ENCODE results near the gene B3GNT9.

DNA sequence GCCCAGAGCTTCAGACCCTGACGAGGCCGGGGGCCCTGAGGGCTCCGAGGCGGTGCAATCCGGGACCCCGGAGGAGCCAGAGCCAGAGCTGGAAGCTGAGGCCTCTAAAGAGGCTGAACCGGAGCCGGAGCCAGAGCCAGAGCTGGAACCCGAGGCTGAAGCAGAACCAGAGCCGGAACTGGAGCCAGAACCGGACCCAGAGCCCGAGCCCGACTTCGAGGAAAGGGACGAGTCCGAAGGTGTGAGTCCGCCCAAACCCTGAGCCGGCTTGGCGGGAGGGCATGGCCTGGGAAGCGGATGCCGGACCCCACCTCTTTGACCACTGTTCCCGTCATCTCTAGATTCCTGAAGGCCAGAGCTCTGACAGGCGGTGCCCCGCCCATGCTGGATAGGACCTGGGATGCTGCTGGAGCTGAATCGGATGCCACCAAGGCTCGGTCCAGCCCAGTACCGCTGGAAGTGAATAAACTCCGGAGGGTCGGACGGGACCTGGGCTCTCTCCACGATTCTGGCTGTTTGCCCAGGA, 24.0 kb upstream of the B3GNT9 start:
- TF ChIP-seq CTCF (IDR thresholded peaks at IDR 0.05) (no peak), MAX (IDR thresholded peaks at IDR 0.05) (no peak), ZSCAN20 (CRISPR knock-in tag; IDR thresholded peaks at IDR 0.05) (no peak), POLR2A (IDR thresholded peaks at IDR 0.05; ENCODE audit: low read length) (no peak), JUN (IDR thresholded peaks at IDR 0.05) (no peak), BHLHE40 (IDR thresholded peaks at IDR 0.05; ENCODE audit: low read depth, low read length) (no peak), BCL3 (IDR thresholded peaks at IDR 0.05) (no peak), POLR2AphosphoS2 (conservative IDR thresholded peaks at IDR 0.05; ENCODE audit: low read length) (no peak), MAFK (IDR thresholded peaks at IDR 0.05; ENCODE audit: partially characterized antibody) (no peak)
- TF ChIP-seq, protein P1, sequence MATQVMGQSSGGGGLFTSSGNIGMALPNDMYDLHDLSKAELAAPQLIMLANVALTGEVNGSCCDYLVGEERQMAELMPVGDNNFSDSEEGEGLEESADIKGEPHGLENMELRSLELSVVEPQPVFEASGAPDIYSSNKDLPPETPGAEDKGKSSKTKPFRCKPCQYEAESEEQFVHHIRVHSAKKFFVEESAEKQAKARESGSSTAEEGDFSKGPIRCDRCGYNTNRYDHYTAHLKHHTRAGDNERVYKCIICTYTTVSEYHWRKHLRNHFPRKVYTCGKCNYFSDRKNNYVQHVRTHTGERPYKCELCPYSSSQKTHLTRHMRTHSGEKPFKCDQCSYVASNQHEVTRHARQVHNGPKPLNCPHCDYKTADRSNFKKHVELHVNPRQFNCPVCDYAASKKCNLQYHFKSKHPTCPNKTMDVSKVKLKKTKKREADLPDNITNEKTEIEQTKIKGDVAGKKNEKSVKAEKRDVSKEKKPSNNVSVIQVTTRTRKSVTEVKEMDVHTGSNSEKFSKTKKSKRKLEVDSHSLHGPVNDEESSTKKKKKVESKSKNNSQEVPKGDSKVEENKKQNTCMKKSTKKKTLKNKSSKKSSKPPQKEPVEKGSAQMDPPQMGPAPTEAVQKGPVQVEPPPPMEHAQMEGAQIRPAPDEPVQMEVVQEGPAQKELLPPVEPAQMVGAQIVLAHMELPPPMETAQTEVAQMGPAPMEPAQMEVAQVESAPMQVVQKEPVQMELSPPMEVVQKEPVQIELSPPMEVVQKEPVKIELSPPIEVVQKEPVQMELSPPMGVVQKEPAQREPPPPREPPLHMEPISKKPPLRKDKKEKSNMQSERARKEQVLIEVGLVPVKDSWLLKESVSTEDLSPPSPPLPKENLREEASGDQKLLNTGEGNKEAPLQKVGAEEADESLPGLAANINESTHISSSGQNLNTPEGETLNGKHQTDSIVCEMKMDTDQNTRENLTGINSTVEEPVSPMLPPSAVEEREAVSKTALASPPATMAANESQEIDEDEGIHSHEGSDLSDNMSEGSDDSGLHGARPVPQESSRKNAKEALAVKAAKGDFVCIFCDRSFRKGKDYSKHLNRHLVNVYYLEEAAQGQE (IDR thresholded peaks at IDR 0.05): no peak
